HCT116 (cell line): ENCODE measurements around the gene UBE2J2.

Source experiments
- CTCF ChIP-seq, 3 experiments: fragments of 200-600 bp in 1 of 3; sonication (generic) in 1 of 3; IDR thresholded peaks in 2 of 3; conservative IDR thresholded peaks in 1 of 3; 2 replicates each; pipeline ENCODE4 v1.5.1; 2012 to 2017; ENCODE audit warnings: low read depth in 2 of 3, low read length in 2 of 3, antibody characterized with exemption in 1 of 3, borderline replicate concordance in 1 of 3, control low read depth in 1 of 3, mild to moderate bottlenecking in 1 of 3, mixed read lengths in 1 of 3, mixed run types in 1 of 3, moderate library complexity in 1 of 3; ENCODE audit not compliant: insufficient read depth in 1 of 3
- EGR1 ChIP-seq: IDR thresholded peaks from 2 replicates; pipeline ENCODE4 v1.6.1; 2012; ENCODE audit warnings: low read depth
- ELF1 ChIP-seq: IDR thresholded peaks from 2 replicates; pipeline ENCODE4 v1.6.1; 2012; ENCODE audit warnings: low read depth, borderline replicate concordance
- MAX ChIP-seq: IDR thresholded peaks from 2 replicates; pipeline ENCODE4 v1.6.1; 2012
- POLR2A ChIP-seq: IDR thresholded peaks from 2 replicates; pipeline ENCODE4 v1.7.0; 2011; ENCODE audit warnings: borderline replicate concordance; ENCODE audit not compliant: insufficient read depth, insufficient read length; ENCODE audit errors: extremely low read depth
- POLR2AphosphoS5 ChIP-seq: IDR thresholded peaks from 2 replicates; pipeline ENCODE4 v1.6.1; 2011; ENCODE audit warnings: mild to moderate bottlenecking, low read depth, low read length, moderate library complexity
- SIN3A ChIP-seq: IDR thresholded peaks from 2 replicates; pipeline ENCODE4 v1.6.1; 2012; ENCODE audit warnings: low read depth
- SP1 ChIP-seq: IDR thresholded peaks from 2 replicates; pipeline ENCODE4 v1.6.1; 2012; ENCODE audit warnings: low read depth
- YY1 ChIP-seq: IDR thresholded peaks from 2 replicates; pipeline ENCODE4 v1.6.1; 2011; ENCODE audit warnings: low read length, low read depth, moderate library complexity, mild to moderate bottlenecking; ENCODE audit not compliant: insufficient replicate concordance; ENCODE audit errors: extremely low read depth
- ZBTB33 ChIP-seq: IDR thresholded peaks from 2 replicates; pipeline ENCODE4 v1.6.1; 2011; ENCODE audit warnings: mild to moderate bottlenecking, low read length, moderate library complexity; ENCODE audit not compliant: insufficient replicate concordance; ENCODE audit errors: extremely low read depth
- ZFX ChIP-seq: fragments of 450-650 bp; IDR thresholded peaks from 2 replicates; pipeline ENCODE4 v1.6.1; 2017
- ZNF274 ChIP-seq: fragments of 200-500 bp; sonication (Bioruptor generic); IDR thresholded peaks from 2 replicates; pipeline ENCODE4 v1.6.1; 2014; ENCODE audit warnings: mild to moderate bottlenecking, low read depth, low read length, inconsistent platforms

- TF ChIP-seq EGR1: no peak
- TF ChIP-seq ZNF274: no peak
- no peak for TF ChIP-seq CTCF (IDR thresholded peaks at IDR 0.05 in 2 of 3, conservative IDR thresholded peaks at IDR 0.05 in 1 of 3; ENCODE audit: borderline replicate concordance in 1 of 3, insufficient read depth in 1 of 3, low read depth in 2 of 3, low read length in 2 of 3)
- TF ChIP-seq ZBTB33: no peak
- TF ChIP-seq YY1: no peak
- no peak for TF ChIP-seq POLR2AphosphoS5
- TF ChIP-seq POLR2A: no peak
- TF ChIP-seq SIN3A: no peak
- no peak for TF ChIP-seq MAX
- TF ChIP-seq SP1: no peak
- TF ChIP-seq ZFX: no peak
- no peak for TF ChIP-seq ELF1
Measured at GRCh38 chr1:1234180-1234808, 39.4 kb downstream of the UBE2J2 start.
